Hepatic stellate cell (primary cell): ENCODE measurements around the gene GLRA3.
"Not testable (repeated sequence)": the region's sequence is repeated elsewhere in the genome, so short reads cannot be mapped to it uniquely, and the experiment has no call there.

ENCODE experiments used
- DNase-seq: peaks from one replicate; pipeline ENCODE4 v3.0.0; 2011; ENCODE audit warnings: low spot score

Gene GLRA3

GRCh38 chr4:174658246-174658645 lies 170.8 kb downstream of the GLRA3 start:
- no peak for DNase-seq

DNA sequence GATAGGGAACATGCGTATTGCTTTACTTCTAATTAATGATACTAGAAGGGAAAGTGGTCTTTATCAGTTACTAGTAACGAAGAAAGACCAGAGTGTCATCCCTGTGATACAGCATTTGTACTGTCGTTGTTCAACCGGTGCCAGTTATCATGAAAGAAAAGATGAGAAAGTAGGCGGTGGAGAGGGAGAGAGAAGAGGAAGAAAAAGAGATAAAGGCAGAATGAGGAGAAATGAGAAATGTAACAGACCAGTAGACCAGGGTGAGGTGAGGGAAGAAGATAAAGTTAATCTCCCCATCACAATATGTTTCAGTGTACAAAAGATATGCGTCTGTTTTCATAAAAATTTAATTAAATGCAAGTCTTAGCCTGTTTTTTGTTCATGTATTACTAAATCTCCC lies 171.6 kb downstream of the GLRA3 start:
- no peak for DNase-seq

GRCh38 chr4:174654634-174655033 lies 174.4 kb downstream of the GLRA3 start:
- DNase-seq, result no peak

DNA sequence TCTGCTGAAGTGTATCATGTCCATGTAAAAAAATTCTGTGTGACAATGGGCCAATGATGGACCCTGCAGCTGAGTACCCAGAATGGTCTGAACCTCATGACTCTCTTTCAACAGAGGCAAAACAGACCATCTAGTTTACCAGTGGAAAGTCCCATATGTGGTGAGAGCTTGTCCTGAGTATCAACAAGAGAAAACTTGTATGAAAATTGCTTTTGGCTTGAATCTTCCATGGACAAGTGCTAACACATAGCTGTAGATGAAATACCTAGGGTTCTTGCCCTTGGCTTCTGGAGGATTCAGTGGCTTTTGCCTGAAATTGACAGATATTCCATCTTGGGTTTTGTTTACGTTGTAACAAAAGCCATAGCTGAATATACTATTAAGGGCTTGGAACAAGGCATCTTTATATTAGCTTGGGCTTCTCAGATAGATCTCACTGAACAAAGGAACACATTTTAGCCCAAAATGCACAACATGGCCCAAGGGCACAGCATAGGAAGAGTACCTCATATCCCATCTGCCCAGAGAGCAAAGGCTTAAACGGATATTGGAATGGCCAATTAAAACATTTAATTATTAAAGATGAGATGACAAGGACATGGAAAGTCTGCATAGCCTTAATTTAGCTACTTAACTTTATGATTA lies 178.2 kb downstream of the GLRA3 start:
- no peak for DNase-seq

DNA sequence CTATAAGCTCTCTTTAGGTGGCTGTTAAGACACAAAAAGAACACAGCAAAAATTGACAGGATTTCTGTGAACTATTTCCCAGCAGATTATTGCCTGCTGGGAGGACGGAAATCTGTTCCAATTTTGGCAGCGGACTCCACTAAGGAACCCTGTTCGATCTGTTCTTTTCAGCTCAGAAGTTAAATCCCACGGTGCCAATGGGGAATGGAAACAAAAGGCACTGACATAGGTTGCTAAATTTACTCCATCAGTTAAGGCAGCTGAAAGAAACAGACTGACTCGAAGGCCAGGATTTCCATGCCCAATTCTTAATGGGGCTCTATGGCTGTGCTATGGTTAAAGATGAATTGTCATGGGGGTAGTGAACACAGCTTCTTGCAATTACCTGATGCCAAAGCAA lies 180.2 kb downstream of the GLRA3 start:
- no peak for DNase-seq

DNA sequence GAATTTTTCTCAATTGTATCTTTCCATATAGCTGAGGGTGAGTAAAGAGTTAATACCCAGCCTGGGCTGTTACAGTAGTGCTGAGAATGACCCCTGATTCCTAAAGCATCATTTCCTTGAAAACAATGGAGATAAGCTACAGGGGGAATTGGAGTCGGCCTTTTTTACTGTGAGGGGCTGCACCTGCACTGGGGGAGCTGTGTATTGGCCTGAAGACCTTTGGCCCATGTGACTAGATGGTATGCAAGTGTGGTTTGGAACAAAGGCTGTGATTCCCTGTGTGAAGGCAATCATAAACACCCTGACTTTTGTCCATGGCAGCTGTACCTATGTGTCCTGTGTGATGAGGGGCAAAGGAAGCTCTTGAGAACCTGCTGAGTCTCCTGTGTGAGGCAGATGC lies 182.7 kb downstream of the GLRA3 start:
- DNase-seq, result no peak

DNA sequence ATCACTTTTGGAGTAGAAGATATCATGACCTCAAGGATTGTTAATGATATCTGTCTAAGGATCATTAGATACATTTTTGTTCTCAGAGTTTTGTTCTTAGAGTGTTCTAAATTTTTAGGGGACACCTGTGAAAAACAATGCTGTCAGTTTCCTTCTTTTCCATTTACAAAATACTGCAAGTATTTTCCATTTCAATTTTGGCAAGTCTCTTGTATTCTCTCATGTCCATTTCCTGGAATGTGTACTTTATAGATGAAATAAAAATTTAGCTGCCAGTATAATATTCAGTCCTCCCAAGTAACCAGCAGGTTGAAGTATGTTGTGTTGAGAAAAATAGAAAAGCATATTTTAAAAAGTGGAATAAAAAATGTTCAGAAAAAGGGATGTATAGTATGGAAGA lies 188.9 kb downstream of the GLRA3 start:
- DNase-seq, result no peak

GRCh38 chr4:174635732-174636131 lies 193.3 kb downstream of the GLRA3 start:
- DNase-seq, result no peak

DNA sequence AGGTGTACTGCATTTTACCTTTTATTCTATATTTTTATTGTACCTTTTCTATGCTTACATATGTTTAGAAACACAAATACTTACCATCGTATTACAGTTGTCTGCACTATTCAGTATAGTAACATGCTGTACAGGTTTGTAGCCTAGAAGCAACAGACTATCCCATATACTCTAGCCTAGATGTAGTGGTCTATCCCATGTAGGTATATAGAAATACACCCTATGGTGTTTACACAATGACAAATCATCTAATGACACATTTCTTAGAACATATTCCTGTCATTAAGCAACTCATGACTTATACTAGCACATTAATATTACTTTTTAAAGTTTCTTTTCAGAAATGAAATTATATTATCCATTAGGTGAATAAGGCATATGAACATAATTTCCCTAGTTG lies 195.6 kb downstream of the GLRA3 start:
- no peak for DNase-seq

GRCh38 chr4:174631901-174632758 lies 196.9 kb downstream of the GLRA3 start:
- DNase-seq, result peak; percentile 4

- not testable (repeated sequence) for DNase-seq
Measured at GRCh38 chr4:174629907-174630450, 199.1 kb downstream of the GLRA3 start.

GRCh38 chr4:174629265-174629664 lies 199.8 kb downstream of the GLRA3 start:
- DNase-seq, result no peak

- no peak for DNase-seq
Measured at GRCh38 chr4:174628191-174628590, 200.9 kb downstream of the GLRA3 start.

- DNase-seq, result no peak
Measured at GRCh38 chr4:174627473-174627872, 201.6 kb downstream of the GLRA3 start.

DNA sequence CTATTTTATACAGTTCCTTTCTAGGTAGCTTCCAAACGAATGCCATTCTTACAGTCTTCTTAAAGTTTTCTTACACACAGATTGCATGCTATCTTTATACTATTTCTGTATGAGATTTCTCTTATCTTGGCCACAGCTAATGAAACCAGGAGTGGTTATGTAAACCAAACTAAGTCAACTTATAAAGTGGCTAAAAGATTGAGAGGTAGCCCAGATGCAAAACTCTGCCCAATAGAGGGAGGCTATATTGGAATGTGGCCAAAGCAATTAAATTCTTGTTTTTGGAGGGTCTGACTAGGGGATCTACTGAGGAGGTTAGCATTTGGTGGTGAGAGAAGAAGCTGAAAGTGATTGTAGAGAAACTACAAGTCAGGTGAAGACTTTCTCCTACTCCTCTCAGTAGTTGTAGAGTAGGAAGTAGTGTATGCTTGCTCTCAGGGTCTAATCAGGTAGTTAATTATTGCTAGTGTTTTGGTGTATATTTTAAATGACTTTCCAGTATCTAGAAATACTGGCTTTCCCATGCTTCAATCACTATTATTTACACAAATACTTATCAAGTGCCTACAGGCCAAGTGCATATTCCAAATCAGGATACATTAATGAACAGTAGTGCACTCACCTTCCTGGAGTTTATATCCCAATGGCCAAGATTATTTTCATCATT lies 202.6 kb downstream of the GLRA3 start:
- DNase-seq, result no peak

GRCh38 chr4:174616661-174617060 lies 212.4 kb downstream of the GLRA3 start:
- no peak for DNase-seq

DNA sequence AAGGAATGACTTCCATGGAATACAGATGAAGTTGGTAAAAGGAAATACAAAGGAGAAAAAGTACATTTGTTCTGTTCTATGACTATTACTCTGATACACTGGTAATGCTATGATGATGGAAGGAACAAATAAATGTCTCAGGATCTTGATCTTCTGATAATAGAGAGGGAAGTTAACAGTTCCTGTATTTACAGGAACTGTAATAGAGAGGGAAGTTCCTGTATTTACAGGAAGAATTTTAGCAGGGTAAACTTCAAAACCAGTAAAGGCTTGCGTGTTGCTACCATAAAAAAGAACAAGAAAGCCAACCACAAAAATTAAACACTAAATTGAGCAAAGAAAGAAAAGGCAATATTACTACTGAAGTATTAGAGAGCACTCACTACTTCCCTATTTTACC lies 215.1 kb downstream of the GLRA3 start:
- no peak for DNase-seq

DNA sequence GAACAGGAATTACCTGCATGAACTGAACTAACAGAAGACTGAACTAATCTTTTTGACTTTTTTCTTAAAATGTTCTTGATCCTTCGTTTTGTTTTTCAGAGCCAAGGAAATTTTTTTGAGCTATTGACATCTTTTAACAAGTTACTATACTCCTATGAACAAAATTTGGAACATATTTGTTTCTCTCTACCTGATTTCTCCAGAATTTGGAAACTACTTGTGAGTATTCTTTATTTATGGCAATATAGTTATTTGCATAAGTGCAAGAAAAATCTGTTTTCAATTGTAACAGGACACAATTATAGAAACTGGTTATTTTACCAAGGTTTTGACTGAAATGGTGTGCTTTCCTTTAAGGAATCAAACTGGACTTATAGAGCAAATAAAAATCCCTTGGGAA lies 217.3 kb downstream of the GLRA3 start:
- DNase-seq, result no peak

DNA sequence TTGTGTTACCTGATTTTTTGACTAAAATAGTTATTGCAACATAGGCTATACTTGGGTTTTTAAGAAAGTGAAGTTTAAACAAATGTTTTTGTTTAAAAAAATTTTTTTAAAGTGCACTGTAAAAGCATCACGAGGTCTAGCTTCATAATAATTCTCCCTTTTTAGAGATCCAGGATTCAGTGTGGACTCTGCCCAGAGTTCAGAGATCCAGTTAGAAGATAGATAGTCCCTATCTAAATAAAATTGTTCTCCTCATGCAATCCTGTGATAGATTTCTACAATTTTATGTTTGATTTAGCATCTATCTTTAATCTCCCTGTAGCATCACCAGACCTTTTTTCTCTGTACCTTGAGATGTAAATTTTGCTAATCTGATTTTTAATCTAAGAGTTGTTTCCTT lies 221.3 kb downstream of the GLRA3 start:
- no peak for DNase-seq

DNA sequence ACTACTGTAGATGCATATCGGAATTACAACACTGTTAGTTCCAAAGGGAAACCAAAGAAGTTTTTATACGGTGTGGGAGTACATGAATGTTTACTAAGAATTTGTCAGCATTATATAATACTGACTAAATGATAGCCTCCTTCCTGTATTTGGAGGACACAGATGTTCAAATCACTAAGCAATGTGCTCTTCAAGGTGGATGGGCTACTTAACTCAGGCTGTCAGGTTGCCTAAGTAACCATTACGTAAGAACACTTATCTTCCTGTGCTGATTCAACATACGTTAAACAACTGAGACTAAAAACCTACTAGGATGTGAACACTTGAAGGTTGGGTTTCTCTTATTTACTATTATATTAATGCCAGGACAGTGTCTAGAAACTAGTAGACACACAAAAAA lies 224.8 kb downstream of the GLRA3 start:
- DNase-seq, result no peak

GRCh38 chr4:174600391-174600790 lies 228.7 kb downstream of the GLRA3 start:
- DNase-seq, result no peak

DNA sequence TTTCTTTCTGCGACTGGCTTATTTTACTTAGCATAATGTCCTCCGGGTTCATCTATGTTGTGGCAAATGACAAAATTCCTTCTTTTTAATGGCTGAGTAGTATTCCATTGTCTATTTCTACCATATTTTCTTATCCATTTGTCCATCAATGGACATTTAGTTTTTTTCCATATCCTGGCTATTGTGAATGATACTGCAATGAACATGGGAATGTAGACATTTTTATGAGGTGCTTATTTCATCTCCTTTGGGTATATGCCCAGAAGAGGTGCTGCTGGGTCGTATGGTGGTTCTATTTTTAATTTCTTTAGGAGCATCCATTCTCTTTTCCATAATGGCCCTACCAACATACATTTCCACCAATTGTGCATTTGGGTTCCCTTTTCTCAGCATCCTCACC lies 230.2 kb downstream of the GLRA3 start:
- no peak for DNase-seq

DNA sequence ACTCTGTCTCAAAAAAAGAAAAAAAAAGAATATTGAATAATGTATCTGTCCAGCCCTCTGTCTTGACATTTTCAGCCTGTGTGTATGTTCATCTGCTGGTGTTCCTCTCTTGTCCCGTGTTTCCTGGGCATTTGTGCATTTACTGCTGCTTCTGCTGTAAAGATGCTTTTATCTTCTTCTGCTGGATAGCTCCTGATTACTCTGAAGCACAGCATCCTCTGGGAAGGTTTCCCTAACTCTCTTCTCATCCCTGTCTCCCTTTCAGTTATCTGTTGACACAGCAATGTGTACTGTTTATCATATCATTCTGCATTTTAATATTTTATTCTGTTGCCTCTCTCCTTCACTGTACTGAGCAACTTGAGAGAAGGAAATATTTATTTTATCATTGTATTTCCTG lies 232.5 kb downstream of the GLRA3 start:
- DNase-seq, result no peak
